ENCODE data around the gene TRAPPC2. TPM values are rescaled to one million over a fixed set of nuclear protein-coding genes. Genes with fewer than 3 reads are reported as not detected.

Gene TRAPPC2
- total RNA-seq, 1 experiment from 2014 or later, result 10.2 TPM

GRCh38 chrX:13664020-13664419 is 70.4 kb downstream of the TRAPPC2 start:
- ChIA-PET CTCF (no interaction called here), POLR2A (no interaction called here)
- H3K4me1 Mint-ChIP-seq, result peaks cover 3% of the 10 kb centered on the region
- no peak for DNase-seq (ENCODE audit: low spot score)
- no peak overlapping the region for H3K4me3 Mint-ChIP-seq
- peaks cover 15% of the 10 kb centered on the region for H3K36me3 Mint-ChIP-seq
- TF ChIP-seq TP53 (CRISPR knock-in tag; IDR thresholded peaks at IDR 0.05) (no peak), E2F5 (CRISPR knock-in tag; IDR thresholded peaks at IDR 0.05) (no peak), SP1 (CRISPR knock-in tag; conservative IDR thresholded peaks at IDR 0.05) (no peak), ATF3 (CRISPR knock-in tag; conservative IDR thresholded peaks at IDR 0.05) (no peak), CBFB (CRISPR knock-in tag; IDR thresholded peaks at IDR 0.05; ENCODE audit: low read depth) (no peak), CREM (CRISPR knock-in tag; IDR thresholded peaks at IDR 0.05) (no peak), ETV6 (CRISPR knock-in tag; IDR thresholded peaks at IDR 0.05) (no peak), ZNF425 (CRISPR knock-in tag; conservative IDR thresholded peaks at IDR 0.05) (no peak), OVOL2 (CRISPR knock-in tag; IDR thresholded peaks at IDR 0.05; ENCODE audit: borderline replicate concordance) (no peak), ARID4B (CRISPR knock-in tag; IDR thresholded peaks at IDR 0.05; ENCODE audit: borderline replicate concordance) (no peak), NFYB (CRISPR knock-in tag; conservative IDR thresholded peaks at IDR 0.05; ENCODE audit: low read depth) (no peak), ZNF121 (CRISPR knock-in tag; IDR thresholded peaks at IDR 0.05) (no peak)
- ATAC-seq, result no peak
- no peaks in the 10 kb centered on the region for H3K27me3 Mint-ChIP-seq (ENCODE audit: low read depth)
- no peaks in the 10 kb centered on the region for H3K9me3 Mint-ChIP-seq
- no peak overlapping the region for H3K27ac Mint-ChIP-seq

- ATAC-seq (no peak), DNase-seq (ENCODE audit: low spot score) (no peak)
- CTCF ChIA-PET, result interaction anchor here (1.4 kb wide), 1 partner anchor 88 kb away, joined by 4 read pairs; no protein-coding TSS in a partner anchor
- H3K9me3 Mint-ChIP-seq, result no peaks in the 10 kb centered on the region
- H3K36me3 Mint-ChIP-seq, result peaks cover 15% of the 10 kb centered on the region
- H3K27me3 Mint-ChIP-seq (ENCODE audit: low read depth), result no peaks in the 10 kb centered on the region
- POLR2A ChIA-PET, result no interaction called here
- peaks cover 6% of the 10 kb centered on the region for H3K4me1 Mint-ChIP-seq
- no peak overlapping the region for H3K4me3 Mint-ChIP-seq
- H3K27ac Mint-ChIP-seq, result no peak overlapping the region
- TF ChIP-seq GTF2I (CRISPR knock-in tag; conservative IDR thresholded peaks at IDR 0.05) (no peak), ATF2 (CRISPR knock-in tag; IDR thresholded peaks at IDR 0.05; ENCODE audit: borderline replicate concordance, low read depth) (no peak), ZNF532 (CRISPR knock-in tag; IDR thresholded peaks at IDR 0.05; ENCODE audit: borderline replicate concordance) (no peak), ZNF317 (CRISPR knock-in tag; IDR thresholded peaks at IDR 0.05; ENCODE audit: borderline replicate concordance, low read depth) (no peak), E2F5 (CRISPR knock-in tag; IDR thresholded peaks at IDR 0.05) (no peak), ELF4 (CRISPR knock-in tag; IDR thresholded peaks at IDR 0.05; ENCODE audit: low read depth) (no peak), EMX1 (CRISPR knock-in tag; IDR thresholded peaks at IDR 0.05) (no peak), USF1 (CRISPR knock-in tag; IDR thresholded peaks at IDR 0.05) (no peak), NR1H2 (CRISPR knock-in tag; IDR thresholded peaks at IDR 0.05) (no peak), KAT7 (CRISPR knock-in tag; IDR thresholded peaks at IDR 0.05; ENCODE audit: borderline replicate concordance) (no peak)
Measured at GRCh38 chrX:13662355-13662791, 72.0 kb downstream of the TRAPPC2 start.

Measured in WTC11 (cell line).